GM18499 (cell line): ENCODE results near the gene PDXP.
"Not testable (repeated sequence)": the region's sequence is repeated elsewhere in the genome, so short reads cannot be mapped to it uniquely, and the experiment has no call there.

Experiments used
- ATAC-seq: cut with Tn5 transposase; IDR thresholded peaks from one replicate; pipeline ENCODE4 v1.9.1; 2021; ENCODE audit warnings: moderate number of reproducible peaks; ENCODE audit not compliant: insufficient read depth, unreplicated experiment

Gene PDXP

GRCh38 chr22:37641561-37641949, 17.0 kb upstream of the PDXP start:
- no peak for ATAC-seq

DNA sequence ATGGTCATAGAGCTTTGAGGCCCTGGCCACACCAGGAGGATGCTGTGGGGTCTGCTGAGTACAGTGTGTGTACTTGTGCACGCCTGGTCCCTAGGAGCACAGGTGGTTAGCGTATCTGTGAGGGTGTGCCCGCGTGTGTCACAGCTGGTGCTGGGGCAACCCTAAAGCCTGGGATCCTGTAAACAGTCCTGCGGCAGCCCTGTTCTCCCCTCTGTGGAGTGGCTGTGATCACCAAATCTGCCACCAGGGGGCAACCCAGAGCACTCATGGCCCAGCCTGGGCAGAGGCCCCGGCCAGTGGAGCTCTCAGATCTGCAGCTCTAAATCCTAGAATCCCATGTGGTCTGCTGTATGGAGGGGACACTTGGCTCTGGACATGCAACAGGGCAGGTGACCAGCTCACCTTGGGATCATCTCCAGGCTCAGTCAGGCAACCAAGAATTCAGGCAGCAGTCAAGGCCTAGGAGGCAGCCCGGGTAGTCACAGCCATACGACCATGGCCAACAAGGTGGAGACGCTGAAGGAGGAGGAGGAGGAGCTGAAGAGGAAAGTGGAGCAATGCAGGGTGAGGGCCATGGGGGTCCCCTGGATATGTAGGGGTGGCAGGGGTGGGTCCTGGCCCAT, 15.2 kb upstream of the PDXP start:
- no peak for ATAC-seq

DNA sequence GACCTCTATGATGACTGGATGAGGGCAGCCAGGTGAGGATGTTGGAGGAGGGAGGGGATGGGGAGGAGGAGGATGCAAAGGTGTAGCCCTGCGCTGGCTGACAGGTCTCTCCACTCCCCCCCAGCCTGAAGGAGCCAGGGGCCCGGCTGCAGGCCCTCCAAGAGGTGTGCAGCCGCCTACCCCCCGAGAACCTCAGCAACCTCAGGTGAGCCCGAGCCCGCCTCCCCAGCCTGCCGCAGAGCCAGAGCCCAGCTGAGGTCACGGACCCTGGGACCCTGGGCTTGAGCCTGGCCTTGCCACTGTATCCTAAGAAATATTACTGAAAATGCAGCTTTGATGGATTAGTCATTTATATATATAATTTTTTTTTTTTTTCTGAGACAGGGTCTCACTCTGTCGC, 11.2 kb upstream of the PDXP start:
- no peak for ATAC-seq

DNA sequence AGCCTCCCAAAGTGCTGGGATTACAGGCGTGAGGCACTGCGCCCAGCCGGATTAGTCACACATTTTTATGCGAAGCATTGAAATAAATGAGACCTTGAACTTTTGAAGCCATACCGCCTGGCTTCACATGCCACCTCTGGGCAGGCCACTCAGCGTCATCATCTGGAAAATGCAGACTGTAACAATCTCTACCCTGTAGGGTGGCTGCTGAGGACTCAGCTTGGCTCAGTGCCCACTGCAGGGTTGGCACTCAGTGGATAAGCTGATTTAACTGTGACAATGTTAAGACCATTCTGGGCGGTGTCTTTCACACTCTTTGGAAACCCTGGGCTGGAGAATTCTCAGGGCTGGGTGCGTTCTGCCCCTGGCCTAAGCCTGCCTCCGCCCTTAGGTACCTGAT, 10.6 kb upstream of the PDXP start:
- no peak for ATAC-seq

GRCh38 chr22:37650463-37651136, 7.9 kb upstream of the PDXP start:
- ATAC-seq = no peak

GRCh38 chr22:37654563-37655251, 3.8 kb upstream of the PDXP start:
- no peak for ATAC-seq

GRCh38 chr22:37655252-37655563, 3.3 kb upstream of the PDXP start:
- ATAC-seq = no peak

GRCh38 chr22:37656583-37656982, 1.9 kb upstream of the PDXP start:
- ATAC-seq = not testable (repeated sequence)

DNA sequence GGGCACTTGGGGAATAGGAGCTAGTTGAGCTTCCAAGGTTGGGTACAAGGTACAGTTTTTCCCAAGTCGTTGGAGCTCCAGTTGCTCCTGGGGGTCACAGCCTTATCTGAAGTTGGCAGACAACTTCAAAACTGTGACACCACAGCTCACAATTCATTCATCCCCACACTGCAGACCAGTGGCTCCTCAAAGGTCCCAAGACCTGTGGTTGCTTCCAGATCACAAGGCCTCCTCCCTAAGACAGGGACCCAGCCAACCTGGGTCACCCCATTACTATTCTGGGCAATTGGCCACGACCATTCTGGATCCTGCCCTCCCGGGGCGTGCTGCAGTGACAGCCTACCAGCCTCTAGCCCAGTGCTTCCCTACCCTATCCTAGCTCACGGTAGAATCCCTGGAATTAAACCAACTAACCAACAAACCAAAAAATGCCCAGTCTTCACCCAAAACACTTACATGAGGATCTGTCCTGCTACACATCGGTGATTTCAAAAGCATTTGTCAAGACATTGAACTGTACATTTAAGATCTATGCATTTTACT, 862 bp upstream of the PDXP start:
- ATAC-seq = no peak

- no peak for ATAC-seq
Measured at GRCh38 chr22:37659066-37659896, 758 bp downstream of the PDXP start.

- no peak for ATAC-seq
Measured at GRCh38 chr22:37659897-37660708, 1.6 kb downstream of the PDXP start.

DNA sequence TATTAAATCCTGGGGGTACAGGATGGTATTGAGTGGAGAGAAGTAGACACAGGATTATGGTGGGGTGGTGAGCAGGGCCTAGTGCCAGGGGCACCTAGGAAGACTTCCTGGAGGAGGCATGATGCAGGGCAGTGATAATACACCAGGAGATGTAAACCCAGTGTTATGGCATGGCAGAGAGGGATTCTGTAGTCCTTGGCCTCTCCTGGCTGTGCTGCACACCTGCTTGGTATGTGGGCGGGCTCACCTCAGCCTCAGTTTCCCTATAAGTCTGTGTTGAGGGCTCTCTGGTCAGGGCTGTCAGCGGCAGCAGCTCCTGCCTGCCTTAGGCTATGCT, 2.2 kb downstream of the PDXP start:
- no peak for ATAC-seq

DNA sequence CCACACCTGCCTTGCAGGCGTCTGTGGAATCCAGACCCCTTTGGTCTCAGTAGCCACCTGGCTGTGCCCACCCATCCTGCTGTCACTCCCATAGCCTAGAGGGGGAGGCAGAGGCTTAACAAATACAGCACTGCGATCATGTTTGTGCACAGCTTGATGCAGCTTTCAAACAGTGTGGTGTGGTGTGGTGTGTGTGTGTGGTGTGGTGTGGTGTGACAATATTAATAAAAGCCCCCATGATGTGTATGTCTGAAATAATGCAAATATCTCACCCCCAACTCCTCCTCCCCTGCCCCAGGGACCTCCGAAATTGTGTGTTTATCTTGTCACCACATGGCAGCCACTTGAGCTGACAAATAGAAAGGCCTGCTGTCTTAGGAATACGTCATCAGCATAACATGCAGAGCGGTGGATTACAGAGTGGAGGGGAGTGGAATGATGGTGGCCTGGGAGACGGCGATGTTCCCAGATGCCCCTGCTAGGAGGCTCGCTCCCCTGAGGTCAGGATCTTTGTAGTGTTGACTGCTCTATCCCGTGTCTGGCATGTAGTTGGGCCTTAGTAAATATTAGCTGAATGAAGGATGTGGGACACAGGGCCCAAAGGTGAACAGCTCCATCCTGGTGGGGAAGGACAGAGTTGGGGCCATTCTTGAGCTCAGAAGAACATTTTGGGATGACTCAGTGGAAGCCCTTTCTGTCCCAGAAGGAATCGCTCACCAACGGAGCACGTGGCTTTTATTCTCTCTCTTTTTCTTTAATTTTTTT, 2.8 kb downstream of the PDXP start:
- ATAC-seq = no peak

GRCh38 chr22:37662039-37662438, 3.5 kb downstream of the PDXP start:
- no peak for ATAC-seq

GRCh38 chr22:37663521-37664140, 5.1 kb downstream of the PDXP start:
- no peak for ATAC-seq

GRCh38 chr22:37664249-37665101, 6.0 kb downstream of the PDXP start:
- ATAC-seq = no peak

DNA sequence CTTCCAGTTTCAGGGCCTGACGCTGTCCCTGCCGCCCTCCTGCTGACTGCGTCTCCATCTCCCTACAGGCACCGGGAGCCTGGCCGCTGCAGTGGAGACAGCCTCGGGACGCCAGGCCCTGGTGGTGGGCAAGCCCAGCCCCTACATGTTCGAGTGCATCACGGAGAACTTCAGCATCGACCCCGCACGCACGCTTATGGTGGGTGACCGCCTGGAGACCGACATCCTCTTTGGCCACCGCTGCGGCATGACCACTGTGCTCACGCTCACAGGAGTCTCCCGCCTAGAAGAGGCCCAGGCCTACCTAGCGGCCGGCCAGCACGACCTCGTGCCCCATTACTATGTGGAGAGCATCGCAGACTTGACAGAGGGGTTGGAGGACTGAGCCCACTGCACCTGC, 7.0 kb downstream of the PDXP start:
- ATAC-seq = no peak

- ATAC-seq = no peak
Measured at GRCh38 chr22:37669586-37669985, 11.1 kb downstream of the PDXP start.
